ENCODE measurements around the gene KCNIP1.

DNA sequence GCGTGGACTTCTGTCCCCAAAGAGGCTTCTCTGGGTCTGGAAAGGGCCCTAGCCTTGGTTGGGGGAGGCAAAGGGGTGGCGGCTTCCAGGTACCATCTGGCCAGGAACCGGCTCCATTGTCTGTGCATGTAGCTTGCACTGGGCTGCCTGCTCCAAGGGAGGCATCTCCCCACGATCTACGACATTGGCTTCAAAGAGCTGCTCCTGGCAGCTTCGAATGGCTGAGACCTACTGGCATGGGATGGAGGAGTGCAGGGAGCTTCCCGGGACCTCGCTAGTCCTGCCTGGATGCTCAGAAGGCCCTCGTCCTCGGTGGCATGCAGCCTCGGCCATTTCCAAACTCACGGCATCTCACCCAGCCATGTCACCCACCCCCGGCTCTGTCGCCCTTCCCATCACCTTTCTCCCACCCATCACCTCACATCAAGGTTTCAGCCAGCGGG lies 137.8 kb downstream of the KCNIP1 start:
- TF ChIP-seq, protein P1, sequence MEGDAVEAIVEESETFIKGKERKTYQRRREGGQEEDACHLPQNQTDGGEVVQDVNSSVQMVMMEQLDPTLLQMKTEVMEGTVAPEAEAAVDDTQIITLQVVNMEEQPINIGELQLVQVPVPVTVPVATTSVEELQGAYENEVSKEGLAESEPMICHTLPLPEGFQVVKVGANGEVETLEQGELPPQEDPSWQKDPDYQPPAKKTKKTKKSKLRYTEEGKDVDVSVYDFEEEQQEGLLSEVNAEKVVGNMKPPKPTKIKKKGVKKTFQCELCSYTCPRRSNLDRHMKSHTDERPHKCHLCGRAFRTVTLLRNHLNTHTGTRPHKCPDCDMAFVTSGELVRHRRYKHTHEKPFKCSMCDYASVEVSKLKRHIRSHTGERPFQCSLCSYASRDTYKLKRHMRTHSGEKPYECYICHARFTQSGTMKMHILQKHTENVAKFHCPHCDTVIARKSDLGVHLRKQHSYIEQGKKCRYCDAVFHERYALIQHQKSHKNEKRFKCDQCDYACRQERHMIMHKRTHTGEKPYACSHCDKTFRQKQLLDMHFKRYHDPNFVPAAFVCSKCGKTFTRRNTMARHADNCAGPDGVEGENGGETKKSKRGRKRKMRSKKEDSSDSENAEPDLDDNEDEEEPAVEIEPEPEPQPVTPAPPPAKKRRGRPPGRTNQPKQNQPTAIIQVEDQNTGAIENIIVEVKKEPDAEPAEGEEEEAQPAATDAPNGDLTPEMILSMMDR (IDR thresholded peaks at IDR 0.05; ENCODE audit: low read depth, low read length), result no peak
- TF ChIP-seq POLR2A (IDR thresholded peaks at IDR 0.05; ENCODE audit: extremely low read depth, insufficient read length), result no peak
- TF ChIP-seq, protein P2, sequence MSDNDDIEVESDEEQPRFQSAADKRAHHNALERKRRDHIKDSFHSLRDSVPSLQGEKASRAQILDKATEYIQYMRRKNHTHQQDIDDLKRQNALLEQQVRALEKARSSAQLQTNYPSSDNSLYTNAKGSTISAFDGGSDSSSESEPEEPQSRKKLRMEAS (IDR thresholded peaks at IDR 0.05; ENCODE audit: low read depth, low read length), result no peak
- TF ChIP-seq MYC (IDR thresholded peaks at IDR 0.05; ENCODE audit: low read depth, low read length), result no peak

All from NB4 (cell line).